HG03135 (cell line): ENCODE results near the gene ADK.
"Not testable (repeated sequence)": the region's sequence is repeated elsewhere in the genome, so short reads cannot be mapped to it uniquely, and the experiment has no call there.

Experiments
- ATAC-seq: cut with Tn5 transposase; IDR thresholded peaks from one replicate; pipeline ENCODE4 v1.9.1; 2021; ENCODE audit warnings: mild to moderate bottlenecking, moderate library complexity; ENCODE audit not compliant: unreplicated experiment

ADK gene

GRCh38 chr10:74337330-74338016 lies 186.5 kb downstream of the ADK start:
- no peak for ATAC-seq

- no peak for ATAC-seq
Observed at GRCh38 chr10:74342991-74343390, 192.0 kb downstream of the ADK start.

GRCh38 chr10:74343804-74344203 lies 192.8 kb downstream of the ADK start:
- ATAC-seq, result no peak

- no peak for ATAC-seq
Observed at GRCh38 chr10:74344306-74344705, 193.3 kb downstream of the ADK start.

GRCh38 chr10:74347522-74347921 lies 196.5 kb downstream of the ADK start:
- ATAC-seq, result no peak

GRCh38 chr10:74353021-74353420 lies 202.0 kb downstream of the ADK start:
- not testable (repeated sequence) for ATAC-seq

- no peak for ATAC-seq
Observed at GRCh38 chr10:74361678-74362077, 210.7 kb downstream of the ADK start.

GRCh38 chr10:74363727-74364126 lies 212.7 kb downstream of the ADK start:
- no peak for ATAC-seq

GRCh38 chr10:74365109-74365508 lies 214.1 kb downstream of the ADK start:
- no peak for ATAC-seq

- ATAC-seq, result no peak
Observed at GRCh38 chr10:74371696-74372095, 220.7 kb downstream of the ADK start.

- no peak for ATAC-seq
Observed at GRCh38 chr10:74373059-74373458, 222.0 kb downstream of the ADK start.

- ATAC-seq, result no peak
Observed at GRCh38 chr10:74377476-74377875, 226.5 kb downstream of the ADK start.

GRCh38 chr10:74379474-74379873 lies 228.5 kb downstream of the ADK start:
- ATAC-seq, result no peak

GRCh38 chr10:74380795-74381194 lies 229.8 kb downstream of the ADK start:
- no peak for ATAC-seq

GRCh38 chr10:74381291-74381853 lies 230.4 kb downstream of the ADK start:
- ATAC-seq, result no peak

- no peak for ATAC-seq
Observed at GRCh38 chr10:74382663-74383062, 231.6 kb downstream of the ADK start.

- no peak for ATAC-seq
Observed at GRCh38 chr10:74383642-74384041, 232.6 kb downstream of the ADK start.

GRCh38 chr10:74384615-74385183 lies 233.7 kb downstream of the ADK start:
- ATAC-seq, result no peak

GRCh38 chr10:74388801-74389200 lies 237.8 kb downstream of the ADK start:
- no peak for ATAC-seq

GRCh38 chr10:74391786-74392185 lies 240.8 kb downstream of the ADK start:
- ATAC-seq, result no peak

GRCh38 chr10:74394416-74394969 lies 243.5 kb downstream of the ADK start:
- no peak for ATAC-seq

- no peak for ATAC-seq
Observed at GRCh38 chr10:74400186-74400585, 249.2 kb downstream of the ADK start.
